Skin of body (tissue), 2 donors: ENCODE results near the gene ARHGEF7. TPM values are rescaled to one million over a fixed set of nuclear protein-coding genes. Genes with fewer than 3 reads are reported as not detected.
A peak's percentile ranks its signal among the peaks of the same experiment; 100 is the strongest.
"Not testable (repeated sequence)": the region's sequence is repeated elsewhere in the genome, so short reads cannot be mapped to it uniquely, and the experiment has no call there.

Experiments used
- DNase-seq: peaks from one replicate; lab custom pipeline; 2025; lab: John Stamatoyannopoulos, UW
- total RNA-seq: library from RNA; depleted of rRNA; stranded (reverse); fragments of >200 nt; gene quantifications from one replicate; pipeline ENCODE4 v1.2.3, GENCODE V29; 2014

ARHGEF7 gene
- total RNA-seq, 1 donor from 2014 or later: 114 TPM

- not testable (repeated sequence) for DNase-seq
Observed at GRCh38 chr13:111198732-111199378, 83.7 kb downstream of the ARHGEF7 start.

GRCh38 chr13:111201304-111201940 lies 86.3 kb downstream of the ARHGEF7 start:
- no peak for DNase-seq

- DNase-seq: no peak
Observed at GRCh38 chr13:111202156-111202621, 87.1 kb downstream of the ARHGEF7 start.

- DNase-seq: peak; percentile 92
Observed at GRCh38 chr13:111202745-111203144, 87.6 kb downstream of the ARHGEF7 start.

GRCh38 chr13:111203736-111204389 lies 88.8 kb downstream of the ARHGEF7 start:
- DNase-seq: no peak

- peak; percentile 55 for DNase-seq
Observed at GRCh38 chr13:111204438-111205177, 89.5 kb downstream of the ARHGEF7 start.

GRCh38 chr13:111206148-111206547 lies 91.0 kb downstream of the ARHGEF7 start:
- DNase-seq: no peak

- DNase-seq: no peak
Observed at GRCh38 chr13:111209613-111210012, 94.5 kb downstream of the ARHGEF7 start.

- DNase-seq: no peak
Observed at GRCh38 chr13:111210091-111210490, 95.0 kb downstream of the ARHGEF7 start.

GRCh38 chr13:111210544-111211469 lies 95.7 kb downstream of the ARHGEF7 start:
- peak; percentile 71 for DNase-seq

- DNase-seq: no peak
Observed at GRCh38 chr13:111211789-111212516, 96.8 kb downstream of the ARHGEF7 start.

GRCh38 chr13:111212517-111212873 lies 97.4 kb downstream of the ARHGEF7 start:
- no peak for DNase-seq

GRCh38 chr13:111213964-111214726 lies 99.0 kb downstream of the ARHGEF7 start:
- DNase-seq: no peak

GRCh38 chr13:111215081-111216047 lies 100.3 kb downstream of the ARHGEF7 start:
- DNase-seq: no peak

GRCh38 chr13:111216166-111216960 lies 101.3 kb downstream of the ARHGEF7 start:
- no peak for DNase-seq

- no peak for DNase-seq
Observed at GRCh38 chr13:111217641-111218040, 102.5 kb downstream of the ARHGEF7 start.

GRCh38 chr13:111219280-111219679 lies 104.2 kb downstream of the ARHGEF7 start:
- DNase-seq: no peak
